Stimulated activated naive CD8-positive, alpha-beta T cell treated with anti-CD3 and anti-CD28 coated beads, Interleukin-15, Interleukin-2, amounts not matched to agents 100 ng/mL and 50 ng/mL, for 24 hours (primary cell): ENCODE data around the gene KRT222.

Experiments used
- H3K27ac Mint-ChIP-seq: one replicate; pipeline ENCODE4 v1.8.0; 2021; ENCODE audit warnings: mild to moderate bottlenecking, mixed read lengths
- H3K27me3 Mint-ChIP-seq: one replicate; pipeline ENCODE4 v1.8.0; 2021; ENCODE audit warnings: mixed read lengths
- H3K36me3 Mint-ChIP-seq: one replicate; pipeline ENCODE4 v1.8.0; 2021; ENCODE audit warnings: low read depth, mixed read lengths
- H3K4me1 Mint-ChIP-seq: one replicate; pipeline ENCODE4 v1.8.0; 2021; ENCODE audit warnings: low read depth, mixed read lengths
- H3K4me3 Mint-ChIP-seq: one replicate; pipeline ENCODE4 v1.8.0; 2021; ENCODE audit warnings: mild to moderate bottlenecking, mixed read lengths
- H3K9me3 Mint-ChIP-seq: one replicate; pipeline ENCODE4 v1.8.0; 2021; ENCODE audit warnings: mixed read lengths

Gene KRT222

DNA sequence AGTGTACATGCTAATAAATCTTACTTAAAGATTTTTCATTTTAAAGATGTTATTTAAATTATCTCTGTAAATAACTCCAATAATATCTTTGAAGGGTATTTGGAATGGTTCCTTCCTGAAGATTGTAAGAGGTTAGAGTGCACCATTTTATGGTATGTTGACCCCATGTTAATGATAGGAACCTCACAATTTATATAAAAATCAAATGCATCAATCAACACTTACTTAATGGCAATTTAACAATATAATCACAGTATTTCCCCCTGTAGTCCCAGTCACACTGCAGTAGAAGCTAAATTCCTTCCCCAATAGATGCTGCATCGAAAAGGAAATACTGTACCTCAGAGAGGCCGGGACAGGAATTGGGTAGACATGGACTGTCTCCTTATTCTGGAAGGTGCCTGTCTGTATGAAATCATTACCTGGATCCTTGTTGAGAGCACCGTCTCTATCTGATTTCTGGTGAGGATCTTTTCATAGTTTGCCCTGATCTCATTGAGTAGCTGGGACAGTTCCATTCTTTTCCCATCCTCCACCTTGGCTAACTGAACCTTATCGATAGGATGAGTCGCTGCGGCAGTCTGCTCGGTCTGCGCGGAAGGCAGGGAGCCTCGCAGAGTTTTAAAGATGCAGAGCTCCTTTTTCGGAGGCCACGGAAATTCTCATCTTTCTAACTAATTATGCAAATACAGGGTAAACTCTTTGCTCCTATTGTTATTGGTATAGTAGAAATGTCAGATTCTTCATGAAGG lies at the start of gene KRT222:
Gene KRT222 (minus strand): TSS at position 596 of the 752 bp plus-strand sequence. CDS start 78 bp downstream, at position 518.
- H3K36me3 Mint-ChIP-seq, result no peaks in the 10 kb centered on the region
- peaks cover 43% of the 10 kb centered on the region for H3K27me3 Mint-ChIP-seq
- H3K27ac Mint-ChIP-seq, result no peak within 1 kb of the TSS
- H3K4me3 Mint-ChIP-seq, result peak within 1 kb of the TSS; percentile 21
- H3K9me3 Mint-ChIP-seq, result no peaks in the 10 kb centered on the region
- peaks cover 9% of the 10 kb centered on the region for H3K4me1 Mint-ChIP-seq

DNA sequence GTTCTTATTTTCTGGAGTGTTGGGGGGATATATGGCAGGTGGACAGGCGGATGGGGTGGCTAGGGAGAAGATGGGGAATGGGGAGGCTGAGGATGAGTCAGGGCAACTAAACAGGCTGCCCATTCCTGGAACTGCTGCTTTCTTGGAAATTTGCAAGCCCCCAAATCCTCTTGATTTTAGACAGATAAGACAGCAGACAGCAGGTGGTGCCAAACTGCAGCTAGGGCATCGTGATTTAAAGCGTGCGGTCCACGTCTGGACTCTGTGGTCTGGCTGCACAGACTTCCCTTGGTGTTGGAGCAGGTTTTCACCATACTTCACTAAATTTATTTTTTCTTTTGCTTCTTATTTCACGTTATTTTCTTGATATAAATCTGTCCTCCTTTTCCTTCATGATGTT lies 49.5 kb upstream of the KRT222 start:
- H3K9me3 Mint-ChIP-seq, result no peaks in the 10 kb centered on the region
- no peaks in the 10 kb centered on the region for H3K4me1 Mint-ChIP-seq

DNA sequence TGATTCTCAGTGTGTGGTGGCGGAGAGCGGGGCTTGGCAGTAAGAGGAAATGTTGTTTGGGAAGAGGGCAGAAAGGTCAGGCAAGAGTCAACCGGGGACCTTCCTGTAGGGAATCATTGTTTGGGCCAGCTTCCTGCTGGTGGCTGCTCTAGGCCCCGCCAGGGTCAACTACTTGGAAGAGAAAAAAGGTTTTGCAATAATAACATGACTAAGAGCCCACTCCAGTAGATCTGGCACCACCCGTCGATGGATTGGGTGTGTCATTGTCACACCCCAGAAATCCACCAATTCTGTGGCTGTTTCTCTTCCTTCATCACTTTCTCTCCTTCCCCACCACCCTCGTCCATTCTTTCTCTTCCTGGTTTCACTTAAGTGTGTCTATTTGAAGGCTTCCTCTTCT lies 42.8 kb upstream of the KRT222 start:
- no peaks in the 10 kb centered on the region for H3K4me1 Mint-ChIP-seq
- H3K4me3 Mint-ChIP-seq, result no peak overlapping the region
- H3K36me3 Mint-ChIP-seq, result no peaks in the 10 kb centered on the region
- H3K27ac Mint-ChIP-seq, result no peak overlapping the region
- H3K9me3 Mint-ChIP-seq, result no peaks in the 10 kb centered on the region
- peaks cover 13% of the 10 kb centered on the region for H3K27me3 Mint-ChIP-seq

More for the DNA sequence above, 49.5 kb upstream of the KRT222 start:
- Mint-ChIP-seq H3K27ac (no peak overlapping the region), H3K36me3 (no peaks in the 10 kb centered on the region), H3K27me3 (peaks cover 7% of the 10 kb centered on the region), H3K4me3 (no peak overlapping the region)

DNA sequence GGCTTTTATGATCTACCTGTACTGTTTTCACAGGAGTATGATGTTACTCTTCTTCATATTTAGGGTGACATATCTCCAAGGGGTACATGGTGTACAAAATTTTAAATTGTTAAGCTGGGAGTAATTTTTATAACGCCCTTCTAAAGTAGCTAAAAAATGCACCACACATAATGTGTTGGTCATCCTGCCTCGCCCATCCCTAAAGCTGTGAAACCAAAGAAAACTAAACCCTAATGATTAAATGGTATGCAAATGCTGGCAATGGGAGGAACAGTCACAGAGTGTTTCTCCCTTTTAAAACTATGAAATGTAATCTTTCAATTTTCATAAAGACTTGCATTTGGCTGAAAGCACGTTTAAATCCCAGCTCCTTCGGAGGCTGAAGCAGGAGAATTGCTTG lies 40.6 kb upstream of the KRT222 start:
- H3K27me3 Mint-ChIP-seq, result peaks cover 16% of the 10 kb centered on the region
- no peak overlapping the region for H3K27ac Mint-ChIP-seq
- no peaks in the 10 kb centered on the region for H3K9me3 Mint-ChIP-seq
- no peak overlapping the region for H3K4me3 Mint-ChIP-seq
- H3K36me3 Mint-ChIP-seq, result no peaks in the 10 kb centered on the region
- no peaks in the 10 kb centered on the region for H3K4me1 Mint-ChIP-seq

DNA sequence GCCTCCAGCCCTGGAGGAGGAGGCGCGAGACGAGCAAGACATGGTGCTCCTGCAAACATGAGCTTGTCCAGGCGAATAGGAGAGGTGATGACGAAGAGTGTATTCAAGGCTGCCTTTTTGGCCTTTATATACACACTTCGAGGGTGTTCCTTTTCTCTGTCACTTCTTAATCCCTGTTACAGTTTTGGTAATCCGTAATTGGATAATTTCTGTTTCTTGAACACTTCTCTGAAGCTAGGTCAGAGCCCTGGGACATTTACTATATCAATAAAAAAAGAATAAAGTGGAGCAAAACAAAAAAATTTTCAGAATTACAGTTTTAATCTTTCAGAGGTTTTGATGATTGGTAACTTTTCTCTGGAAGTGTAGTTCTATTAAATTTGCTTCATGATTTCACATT lies 38.7 kb upstream of the KRT222 start, which contains the start of gene KRT24:
Gene KRT24 (minus strand): TSS at position 101 of the 400 bp plus-strand sequence. CDS start 59 bp downstream, at position 42.
- H3K4me3 Mint-ChIP-seq, result no peak within 1 kb of the TSS
- peaks cover 16% of the 10 kb centered on the region for H3K27me3 Mint-ChIP-seq
- H3K9me3 Mint-ChIP-seq, result no peaks in the 10 kb centered on the region
- no peaks in the 10 kb centered on the region for H3K36me3 Mint-ChIP-seq
- no peaks in the 10 kb centered on the region for H3K4me1 Mint-ChIP-seq
- H3K27ac Mint-ChIP-seq, result no peak within 1 kb of the TSS

DNA sequence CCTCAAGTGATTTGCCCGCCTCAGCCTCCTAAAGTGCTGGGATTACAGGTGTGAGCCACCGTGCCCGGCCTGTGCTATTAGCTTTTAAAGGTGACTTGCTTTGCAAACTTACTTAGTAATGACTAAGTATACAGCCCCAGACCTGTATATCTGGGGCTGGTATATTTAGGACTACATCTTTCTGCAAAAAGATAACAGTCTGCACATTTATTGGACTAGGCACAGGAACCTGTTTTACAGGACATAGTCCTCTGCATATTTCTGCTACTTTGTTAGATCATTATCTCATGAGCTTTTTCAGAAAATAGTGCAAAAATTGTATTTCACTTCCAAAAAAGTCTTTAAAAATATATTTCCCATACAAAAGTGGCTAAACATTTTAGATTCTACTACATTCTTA lies 37.3 kb upstream of the KRT222 start:
- H3K4me1 Mint-ChIP-seq, result no peaks in the 10 kb centered on the region
- H3K36me3 Mint-ChIP-seq, result no peaks in the 10 kb centered on the region
- H3K9me3 Mint-ChIP-seq, result no peaks in the 10 kb centered on the region
- H3K4me3 Mint-ChIP-seq, result no peak overlapping the region
- no peak overlapping the region for H3K27ac Mint-ChIP-seq
- H3K27me3 Mint-ChIP-seq, result peaks cover 22% of the 10 kb centered on the region

DNA sequence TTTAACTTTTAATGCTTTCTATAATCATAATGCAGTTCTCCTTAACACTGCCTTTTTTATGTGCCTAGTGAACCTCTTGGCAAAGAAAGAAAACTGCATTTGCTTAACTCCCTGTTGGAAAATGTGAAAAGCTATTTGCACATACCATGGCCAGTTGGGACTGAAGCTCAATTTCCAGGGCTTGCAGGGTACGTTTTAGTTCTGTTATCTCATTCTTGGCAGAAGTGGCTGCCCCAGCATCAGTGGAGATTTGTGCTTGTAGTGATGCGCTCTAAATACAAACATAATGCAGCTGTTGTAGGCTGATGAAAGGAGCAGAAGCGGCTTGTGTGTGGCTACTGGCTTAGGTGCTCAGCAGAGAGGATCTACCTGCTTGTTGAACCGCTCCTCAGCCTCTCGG lies 34.9 kb upstream of the KRT222 start:
- H3K4me1 Mint-ChIP-seq, result no peaks in the 10 kb centered on the region
- no peaks in the 10 kb centered on the region for H3K9me3 Mint-ChIP-seq
- no peak overlapping the region for H3K27ac Mint-ChIP-seq
- no peaks in the 10 kb centered on the region for H3K36me3 Mint-ChIP-seq
- peaks cover 20% of the 10 kb centered on the region for H3K27me3 Mint-ChIP-seq
- H3K4me3 Mint-ChIP-seq, result no peak overlapping the region

DNA sequence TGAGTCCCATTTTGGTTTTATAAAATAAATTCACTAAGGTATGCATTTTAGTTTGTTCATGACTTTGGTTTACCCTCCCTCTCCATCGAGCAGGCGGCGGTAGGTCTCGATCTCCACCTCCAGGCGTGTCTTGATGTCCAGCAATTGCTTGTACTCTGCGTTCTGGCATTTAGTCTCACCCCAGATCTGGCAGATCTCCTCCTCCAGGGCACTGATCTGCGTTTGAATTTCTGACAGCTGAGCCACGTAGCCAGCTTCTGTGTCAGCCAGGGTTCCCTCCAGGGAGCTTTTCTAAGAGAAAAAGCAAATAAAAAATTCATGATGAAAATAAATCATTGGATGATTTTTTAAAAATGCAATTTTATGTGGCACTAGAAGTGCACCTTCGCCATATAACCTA lies 34.4 kb upstream of the KRT222 start:
- Mint-ChIP-seq H3K36me3 (no peaks in the 10 kb centered on the region), H3K4me1 (no peaks in the 10 kb centered on the region), H3K9me3 (no peaks in the 10 kb centered on the region), H3K4me3 (no peak overlapping the region), H3K27ac (no peak overlapping the region), H3K27me3 (peaks cover 18% of the 10 kb centered on the region)

DNA sequence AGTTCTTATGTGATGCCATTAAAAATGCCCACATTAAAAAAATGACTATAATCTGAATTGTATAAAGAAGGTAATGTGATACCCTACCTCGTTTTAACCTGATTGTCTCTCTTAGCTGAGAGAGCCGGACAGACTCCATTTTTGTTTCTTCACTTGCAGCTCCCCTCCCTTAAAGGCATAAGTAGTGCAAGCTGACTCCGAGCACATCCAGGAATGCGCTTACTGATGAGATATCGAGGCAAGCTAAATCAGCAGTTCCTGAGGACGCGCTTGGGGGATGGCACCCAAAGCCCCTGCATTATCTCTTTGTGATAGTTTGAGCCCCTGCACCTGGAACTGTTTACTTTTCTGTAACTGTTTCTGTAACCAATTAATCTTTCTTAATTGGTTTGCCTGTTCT lies 32.3 kb upstream of the KRT222 start:
- Mint-ChIP-seq H3K36me3 (no peaks in the 10 kb centered on the region), H3K4me3 (no peak overlapping the region), H3K27me3 (peaks cover 28% of the 10 kb centered on the region), H3K4me1 (no peaks in the 10 kb centered on the region), H3K9me3 (no peaks in the 10 kb centered on the region), H3K27ac (no peak overlapping the region)

DNA sequence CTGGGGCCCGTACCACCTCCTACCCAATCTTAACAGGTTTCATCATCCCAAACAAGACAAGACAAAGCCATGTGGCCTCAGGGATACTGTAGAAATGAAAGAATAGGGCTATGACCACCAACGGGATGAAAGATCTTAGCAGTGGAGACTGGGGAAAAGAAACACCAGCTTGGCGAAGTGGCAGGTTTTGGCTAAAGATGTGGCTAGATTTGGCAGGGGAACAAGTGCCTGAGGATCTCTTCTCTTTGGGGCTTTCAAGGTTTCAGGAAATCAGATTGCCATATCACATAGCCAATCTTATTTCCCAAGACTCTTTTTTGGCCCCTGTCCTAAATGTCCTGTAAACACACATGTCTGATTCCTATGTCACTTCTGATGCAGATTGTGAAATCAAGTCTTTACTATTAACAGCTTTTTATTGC lies 31.7 kb upstream of the KRT222 start:
- no peaks in the 10 kb centered on the region for H3K4me1 Mint-ChIP-seq
- no peak overlapping the region for H3K4me3 Mint-ChIP-seq
- no peaks in the 10 kb centered on the region for H3K36me3 Mint-ChIP-seq
- no peak overlapping the region for H3K27ac Mint-ChIP-seq
- peaks cover 31% of the 10 kb centered on the region for H3K27me3 Mint-ChIP-seq
- no peaks in the 10 kb centered on the region for H3K9me3 Mint-ChIP-seq

DNA sequence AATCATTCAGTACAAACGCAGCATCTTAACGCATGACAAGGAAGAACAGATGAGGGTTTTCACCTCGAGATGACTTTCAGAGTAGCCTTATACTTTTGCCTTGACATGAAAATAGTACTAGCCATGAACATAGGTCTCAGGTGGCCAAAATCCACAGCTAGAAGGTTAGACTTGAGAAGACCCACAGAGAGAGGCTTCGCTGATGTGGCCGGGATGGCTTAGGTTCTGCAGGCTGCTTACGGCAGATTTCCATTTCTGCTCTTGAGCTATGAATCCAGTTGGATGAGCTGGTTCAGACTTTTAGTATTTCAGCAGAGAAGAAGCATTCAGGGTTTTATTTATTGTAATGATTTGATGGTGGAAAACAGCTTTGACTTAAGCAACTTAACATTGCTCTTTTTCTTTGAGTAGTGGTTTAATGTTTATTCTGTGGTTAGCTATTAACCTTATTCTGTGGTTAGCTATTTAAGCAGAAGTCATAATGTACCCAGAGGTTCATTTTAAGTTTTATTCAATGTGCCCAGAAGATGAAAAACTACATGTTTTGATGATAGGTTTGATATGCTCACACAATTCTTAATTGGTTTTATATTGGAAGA lies 31.0 kb upstream of the KRT222 start:
- Mint-ChIP-seq H3K4me3 (no peak overlapping the region), H3K9me3 (no peaks in the 10 kb centered on the region), H3K27me3 (peaks cover 35% of the 10 kb centered on the region), H3K4me1 (no peaks in the 10 kb centered on the region), H3K36me3 (no peaks in the 10 kb centered on the region), H3K27ac (no peak overlapping the region)

DNA sequence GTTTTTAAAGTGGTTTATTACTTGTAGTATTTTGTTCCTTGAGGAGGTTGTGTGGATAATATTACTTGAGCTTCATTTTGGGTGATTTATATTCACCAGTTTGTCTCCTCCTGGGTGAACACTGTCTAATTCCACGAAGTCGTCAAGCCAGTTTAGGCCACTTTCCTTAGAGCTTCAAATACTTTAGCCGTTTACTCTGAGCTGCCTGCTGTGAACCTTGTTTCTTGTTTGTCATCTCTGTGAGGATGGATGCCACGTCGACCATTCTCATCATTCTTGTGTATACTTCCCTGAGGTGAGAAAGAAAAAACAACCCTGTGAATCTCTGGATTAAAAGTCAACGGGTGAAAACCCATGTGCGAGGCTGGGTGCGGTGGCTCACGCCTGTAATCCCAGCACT lies 29.6 kb upstream of the KRT222 start:
- H3K4me1 Mint-ChIP-seq, result no peaks in the 10 kb centered on the region
- no peak overlapping the region for H3K27ac Mint-ChIP-seq
- no peaks in the 10 kb centered on the region for H3K9me3 Mint-ChIP-seq
- H3K36me3 Mint-ChIP-seq, result no peaks in the 10 kb centered on the region
- no peak overlapping the region for H3K4me3 Mint-ChIP-seq
- H3K27me3 Mint-ChIP-seq, result peaks cover 42% of the 10 kb centered on the region

DNA sequence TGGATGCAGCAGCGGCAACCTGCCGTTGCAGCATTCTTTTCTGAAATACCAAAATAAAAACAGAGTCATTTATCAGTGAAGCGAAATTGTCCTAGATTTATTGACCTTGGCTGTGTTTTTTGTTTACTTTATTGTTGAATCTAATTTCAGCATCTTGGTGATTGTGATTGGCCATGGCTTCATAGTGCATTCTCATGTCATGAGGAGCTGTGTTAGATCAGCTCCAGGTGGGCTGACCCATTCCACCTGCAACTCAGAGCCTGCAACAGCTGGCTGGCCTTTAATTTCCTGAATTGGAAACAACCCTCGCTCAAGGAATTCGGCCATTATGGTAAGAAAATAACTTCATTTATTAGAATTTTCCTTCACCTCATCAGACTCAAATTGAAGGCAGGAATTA lies 22.1 kb upstream of the KRT222 start:
- Mint-ChIP-seq H3K4me3 (no peak overlapping the region), H3K9me3 (no peaks in the 10 kb centered on the region), H3K27ac (no peak overlapping the region), H3K27me3 (peaks cover 20% of the 10 kb centered on the region), H3K4me1 (no peaks in the 10 kb centered on the region), H3K36me3 (no peaks in the 10 kb centered on the region)

DNA sequence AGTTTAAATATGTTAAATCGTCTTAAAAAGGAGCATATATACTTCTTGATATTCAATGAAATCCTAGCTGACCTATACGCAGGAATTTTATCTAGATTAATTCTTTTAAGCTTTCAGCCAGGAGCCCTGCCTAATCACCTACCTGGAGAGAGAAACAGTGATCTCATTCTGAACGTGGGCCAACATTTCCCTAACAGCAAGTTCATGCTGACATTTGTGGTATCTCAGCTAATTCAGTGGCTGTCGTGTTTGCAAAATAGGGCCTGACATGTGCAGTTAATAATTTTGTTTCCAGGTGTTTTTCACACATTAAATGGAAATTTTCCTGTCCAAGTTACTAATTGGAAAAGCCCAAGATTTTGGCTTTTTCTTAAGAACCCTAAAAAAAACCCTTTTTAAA lies 21.2 kb upstream of the KRT222 start:
- H3K4me1 Mint-ChIP-seq, result no peaks in the 10 kb centered on the region
- no peak overlapping the region for H3K27ac Mint-ChIP-seq
- no peaks in the 10 kb centered on the region for H3K36me3 Mint-ChIP-seq
- H3K9me3 Mint-ChIP-seq, result no peaks in the 10 kb centered on the region
- H3K27me3 Mint-ChIP-seq, result peaks cover 16% of the 10 kb centered on the region
- no peak overlapping the region for H3K4me3 Mint-ChIP-seq

DNA sequence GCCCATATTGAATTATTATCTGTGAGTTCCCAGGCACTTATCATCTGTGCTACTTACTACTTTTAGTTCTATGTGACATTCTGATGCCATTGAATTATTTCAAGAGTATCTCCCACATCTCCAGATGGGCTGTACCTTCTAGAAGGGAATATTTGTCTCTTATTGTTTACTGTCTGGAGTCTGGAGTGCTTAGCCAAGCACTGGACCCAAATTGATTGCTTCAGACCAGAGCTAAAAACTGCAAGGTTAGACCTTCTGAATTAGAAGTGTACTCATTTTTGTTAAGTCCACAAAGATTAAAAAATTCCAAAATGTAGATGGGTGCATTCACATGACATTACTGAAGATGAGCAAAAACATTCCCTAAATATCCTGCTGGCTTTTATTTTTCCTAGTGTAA lies 16.0 kb upstream of the KRT222 start:
- Mint-ChIP-seq H3K9me3 (no peaks in the 10 kb centered on the region), H3K36me3 (no peaks in the 10 kb centered on the region), H3K4me3 (no peak overlapping the region), H3K4me1 (peaks cover 7% of the 10 kb centered on the region), H3K27ac (no peak overlapping the region), H3K27me3 (peaks cover 41% of the 10 kb centered on the region)

DNA sequence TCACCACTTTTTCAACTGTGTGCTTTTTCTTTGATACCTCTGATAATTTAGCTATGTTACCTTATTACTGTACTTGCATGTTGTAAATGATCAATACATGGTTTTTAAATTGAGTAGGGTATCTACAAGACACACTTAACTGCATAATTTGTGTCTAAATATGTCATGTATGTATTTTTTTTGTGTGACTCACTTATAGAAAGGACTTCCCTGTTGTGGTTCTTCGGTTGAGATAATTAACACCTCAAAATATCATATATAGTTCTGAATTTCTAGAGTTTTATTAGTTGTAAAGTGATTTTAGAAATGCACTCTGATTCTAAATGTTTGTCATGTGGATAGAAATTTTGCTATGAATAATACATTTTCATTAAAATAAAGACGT lies 14.5 kb upstream of the KRT222 start:
- peaks cover 50% of the 10 kb centered on the region for H3K27me3 Mint-ChIP-seq
- peaks cover 7% of the 10 kb centered on the region for H3K4me1 Mint-ChIP-seq
- H3K9me3 Mint-ChIP-seq, result no peaks in the 10 kb centered on the region
- H3K4me3 Mint-ChIP-seq, result no peak overlapping the region
- H3K27ac Mint-ChIP-seq, result no peak overlapping the region
- H3K36me3 Mint-ChIP-seq, result no peaks in the 10 kb centered on the region
